T-helper 2 cell (primary cell): ENCODE results near the gene CBARP.

Source experiments
- DNase-seq, 5 experiments: peaks; one replicate each; pipeline versions ENCODE4 v3.0.0 to v3.0.0-alpha.2; 2012 to 2022

The CBARP gene

GRCh38 chr19:1275260-1275975, 37.6 kb upstream of the CBARP start, which contains the start of gene FAM174C:
TSS of gene FAM174C (plus strand) at chr19:1275530. CDS start at chr19:1275550, 20 bp downstream.
- DNase-seq = peak; percentile 91 to 99 (median 96)

GRCh38 chr19:1274852-1275259, 37.1 kb upstream of the CBARP start:
- no peak for DNase-seq

GRCh38 chr19:1274081-1274851, 36.5 kb upstream of the CBARP start:
- DNase-seq = no peak

GRCh38 chr19:1273263-1274041, 35.6 kb upstream of the CBARP start:
- no peak for DNase-seq

GRCh38 chr19:1272423-1273262, 34.8 kb upstream of the CBARP start:
- DNase-seq = no peak

- no peak for DNase-seq
Measured at GRCh38 chr19:1271528-1272422, 34.0 kb upstream of the CBARP start.

GRCh38 chr19:1270854-1271527, 33.2 kb upstream of the CBARP start:
- DNase-seq = no peak

- DNase-seq = peak in 1 of 5 experiments; percentile 39
Measured at GRCh38 chr19:1270213-1270853, 32.5 kb upstream of the CBARP start.

GRCh38 chr19:1269478-1270212, 31.8 kb upstream of the CBARP start:
- peak; percentile 77 to 91 (median 79) for DNase-seq

GRCh38 chr19:1269065-1269477, 31.3 kb upstream of the CBARP start, which contains the start of gene CIRBP:
TSS of gene CIRBP (plus strand) at chr19:1269332. CDS start at chr19:1270934, 1,602 bp downstream.
- peak; percentile 98 to 99 (median 99) for DNase-seq

- DNase-seq = no peak
Measured at GRCh38 chr19:1268226-1269064, 30.6 kb upstream of the CBARP start.

GRCh38 chr19:1267477-1268225, 29.8 kb upstream of the CBARP start:
- no peak for DNase-seq

- DNase-seq = peak in 4 of 5 experiments; percentile 54 to 60 (median 57)
Measured at GRCh38 chr19:1266916-1267476, 29.2 kb upstream of the CBARP start.

GRCh38 chr19:1266129-1266915, 28.5 kb upstream of the CBARP start:
- DNase-seq = peak; percentile 61 to 88 (median 79)

GRCh38 chr19:1265615-1266128, 27.9 kb upstream of the CBARP start:
- DNase-seq = peak in 2 of 5 experiments; percentile 38 to 58
